VCaP (cell line): Measurements from ENCODE around the gene LRWD1.

Source experiments
- H3K27ac ChIP-seq: fragments of 450-650 bp; 2 replicates; pipeline ENCODE4 v1.5.1; 2017
- TF ChIP-seq, protein P1 (sequence below): fragments of 450-650 bp; conservative IDR thresholded peaks from 2 replicates; pipeline ENCODE4 v1.5.1; 2017; ENCODE audit warnings: mild to moderate bottlenecking, moderate library complexity

Gene LRWD1

DNA sequence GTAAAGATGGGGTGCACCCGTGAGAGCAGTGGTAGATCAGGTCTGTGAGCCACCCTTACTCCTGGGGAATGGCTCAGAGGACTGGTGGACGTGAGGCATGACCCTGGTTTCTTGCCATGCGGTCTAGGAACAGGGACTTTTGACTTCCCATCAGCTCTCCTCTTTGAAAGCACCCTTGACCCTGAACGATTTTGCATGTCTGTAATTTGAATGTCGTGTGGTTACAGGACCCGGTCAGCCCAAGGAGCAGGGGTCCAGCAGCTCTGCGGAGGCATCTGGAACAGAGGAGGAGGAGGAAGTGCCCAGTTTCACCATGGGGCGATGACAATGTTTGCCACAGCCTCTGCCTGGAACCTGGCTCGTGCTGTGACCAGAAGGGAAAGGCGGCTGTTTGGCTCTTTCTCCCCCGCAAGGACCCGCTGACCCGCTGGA lies 40.0 kb upstream of the LRWD1 start:
- H3K27ac ChIP-seq = no peak overlapping the region
- TF ChIP-seq, protein P1, sequence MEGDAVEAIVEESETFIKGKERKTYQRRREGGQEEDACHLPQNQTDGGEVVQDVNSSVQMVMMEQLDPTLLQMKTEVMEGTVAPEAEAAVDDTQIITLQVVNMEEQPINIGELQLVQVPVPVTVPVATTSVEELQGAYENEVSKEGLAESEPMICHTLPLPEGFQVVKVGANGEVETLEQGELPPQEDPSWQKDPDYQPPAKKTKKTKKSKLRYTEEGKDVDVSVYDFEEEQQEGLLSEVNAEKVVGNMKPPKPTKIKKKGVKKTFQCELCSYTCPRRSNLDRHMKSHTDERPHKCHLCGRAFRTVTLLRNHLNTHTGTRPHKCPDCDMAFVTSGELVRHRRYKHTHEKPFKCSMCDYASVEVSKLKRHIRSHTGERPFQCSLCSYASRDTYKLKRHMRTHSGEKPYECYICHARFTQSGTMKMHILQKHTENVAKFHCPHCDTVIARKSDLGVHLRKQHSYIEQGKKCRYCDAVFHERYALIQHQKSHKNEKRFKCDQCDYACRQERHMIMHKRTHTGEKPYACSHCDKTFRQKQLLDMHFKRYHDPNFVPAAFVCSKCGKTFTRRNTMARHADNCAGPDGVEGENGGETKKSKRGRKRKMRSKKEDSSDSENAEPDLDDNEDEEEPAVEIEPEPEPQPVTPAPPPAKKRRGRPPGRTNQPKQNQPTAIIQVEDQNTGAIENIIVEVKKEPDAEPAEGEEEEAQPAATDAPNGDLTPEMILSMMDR = no peak

DNA sequence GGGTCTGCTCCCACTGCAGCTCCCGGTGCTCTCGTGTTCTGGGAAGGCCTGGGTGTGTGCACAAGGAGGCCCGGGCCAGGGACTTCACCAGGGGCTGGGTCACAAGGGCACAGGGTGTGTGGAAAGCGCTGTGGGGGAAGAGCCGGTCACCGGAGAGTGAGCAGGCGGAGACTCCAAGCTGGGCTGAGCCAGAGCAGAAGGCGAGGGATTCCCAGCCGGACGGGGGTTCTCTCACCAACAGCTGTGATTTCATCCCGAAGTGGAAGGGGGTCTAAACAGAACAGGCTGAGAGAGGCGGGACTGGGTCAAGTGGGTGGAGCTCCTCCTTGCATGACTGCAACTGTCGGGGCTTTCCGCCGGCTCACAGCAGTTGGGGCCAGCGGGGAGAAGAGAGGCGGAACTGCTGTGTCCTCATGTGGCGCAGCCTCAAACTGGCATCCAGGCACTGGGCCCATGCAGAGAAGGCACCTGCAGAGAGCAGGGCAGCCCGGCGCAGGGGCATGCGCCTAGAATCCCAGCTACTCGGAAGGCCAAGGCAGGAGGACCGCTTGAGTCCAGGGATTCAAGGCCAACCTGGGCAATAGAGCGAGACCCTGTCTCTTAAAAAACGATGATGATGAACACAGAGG lies 39.0 kb upstream of the LRWD1 start:
- TF ChIP-seq, protein P1 = no peak
- no peak overlapping the region for H3K27ac ChIP-seq

DNA sequence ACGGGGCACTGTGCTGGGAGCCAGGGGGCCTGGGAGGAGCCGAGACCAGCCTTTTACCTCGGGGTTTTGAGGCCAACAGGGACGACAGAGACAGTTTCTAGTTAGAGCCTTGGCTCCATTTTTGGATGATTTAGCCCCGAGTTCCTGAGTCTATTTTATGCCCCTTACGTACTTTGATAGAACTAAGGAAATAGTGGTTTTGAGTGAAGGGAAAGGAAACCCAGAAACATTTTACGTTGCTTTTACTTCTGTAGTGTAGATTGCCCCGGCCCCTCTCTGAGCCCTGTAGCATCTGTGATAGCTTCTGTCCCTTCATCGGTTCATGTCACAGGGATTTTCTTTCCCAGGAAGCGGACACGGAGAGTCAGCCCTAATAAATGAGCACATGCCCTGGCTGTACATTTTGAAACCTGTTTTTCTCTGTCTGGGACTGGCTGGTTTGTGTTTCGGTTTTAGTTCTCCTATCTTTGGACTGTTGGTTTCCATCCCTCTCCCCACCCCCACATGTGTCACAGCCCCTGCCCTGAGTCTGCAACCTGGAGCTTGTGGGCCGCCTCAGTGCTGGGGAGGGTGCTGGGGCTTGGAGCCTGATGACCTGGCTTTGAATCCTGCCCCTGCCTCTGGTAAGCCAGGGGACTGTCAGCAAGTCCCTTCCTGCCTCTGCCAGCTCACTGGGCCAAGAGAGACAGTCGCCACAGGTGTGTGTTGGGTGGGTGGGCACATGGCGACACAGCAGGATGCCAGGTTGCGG lies 38.3 kb upstream of the LRWD1 start:
- no peak overlapping the region for H3K27ac ChIP-seq
- TF ChIP-seq, protein P1 = no peak

DNA sequence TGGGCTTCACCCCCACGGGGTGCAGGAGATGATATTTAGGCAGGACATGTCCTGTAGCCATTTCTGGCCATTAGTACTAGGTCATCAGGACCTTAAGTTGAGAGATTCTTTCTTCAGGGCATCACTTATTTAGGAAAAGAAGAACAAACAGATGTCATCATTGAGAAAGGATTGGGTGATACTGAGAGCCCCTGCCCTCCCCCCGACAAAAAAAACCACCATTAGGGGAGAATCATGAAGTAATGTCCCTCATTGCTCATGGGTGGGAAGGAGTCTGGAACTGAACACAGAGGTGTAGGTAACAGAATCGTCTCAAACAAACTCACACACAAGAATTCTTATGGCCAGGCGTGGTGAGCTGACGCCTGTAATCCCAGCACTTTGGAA lies 37.8 kb upstream of the LRWD1 start:
- TF ChIP-seq, protein P1 = no peak
- H3K27ac ChIP-seq = no peak overlapping the region

DNA sequence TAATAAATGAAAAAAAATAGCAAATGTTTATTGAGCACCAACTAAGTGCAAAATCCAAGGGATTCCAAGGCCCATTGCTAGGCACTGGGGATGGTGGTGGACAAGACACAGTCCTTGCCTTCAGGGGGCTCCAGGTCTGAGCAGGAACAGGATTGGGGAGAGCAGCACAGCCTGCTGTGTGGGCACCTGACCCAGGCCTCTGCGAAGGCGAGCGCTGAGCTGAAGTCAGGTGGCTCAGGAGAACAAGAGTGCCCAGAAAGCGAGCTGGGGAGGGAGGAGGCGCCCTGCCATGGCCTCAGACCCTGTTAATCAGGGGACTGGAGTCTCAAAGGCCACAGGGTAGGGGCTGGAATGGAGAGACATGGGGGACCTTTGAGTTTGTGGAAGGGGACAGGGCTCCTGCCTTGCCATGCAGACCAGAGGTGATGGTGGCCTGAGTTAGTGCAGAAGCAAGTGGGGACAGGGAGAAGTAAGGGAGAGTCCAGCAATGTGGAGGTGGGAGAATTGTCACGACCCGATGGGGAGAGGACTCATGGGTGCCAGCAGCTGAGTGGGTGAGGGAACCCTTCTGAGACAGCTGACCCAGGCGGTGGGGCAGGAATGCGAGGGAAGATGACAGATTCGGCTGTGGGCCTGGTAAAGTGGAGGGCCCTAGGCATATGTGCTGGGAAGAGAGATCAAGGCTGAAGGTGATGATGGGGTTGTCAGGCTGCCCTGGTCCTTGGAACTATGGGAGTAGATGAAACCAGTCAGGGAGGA lies 35.5 kb upstream of the LRWD1 start:
- TF ChIP-seq, protein P1 = no peak
- peak overlapping the region; percentile 96 for H3K27ac ChIP-seq

DNA sequence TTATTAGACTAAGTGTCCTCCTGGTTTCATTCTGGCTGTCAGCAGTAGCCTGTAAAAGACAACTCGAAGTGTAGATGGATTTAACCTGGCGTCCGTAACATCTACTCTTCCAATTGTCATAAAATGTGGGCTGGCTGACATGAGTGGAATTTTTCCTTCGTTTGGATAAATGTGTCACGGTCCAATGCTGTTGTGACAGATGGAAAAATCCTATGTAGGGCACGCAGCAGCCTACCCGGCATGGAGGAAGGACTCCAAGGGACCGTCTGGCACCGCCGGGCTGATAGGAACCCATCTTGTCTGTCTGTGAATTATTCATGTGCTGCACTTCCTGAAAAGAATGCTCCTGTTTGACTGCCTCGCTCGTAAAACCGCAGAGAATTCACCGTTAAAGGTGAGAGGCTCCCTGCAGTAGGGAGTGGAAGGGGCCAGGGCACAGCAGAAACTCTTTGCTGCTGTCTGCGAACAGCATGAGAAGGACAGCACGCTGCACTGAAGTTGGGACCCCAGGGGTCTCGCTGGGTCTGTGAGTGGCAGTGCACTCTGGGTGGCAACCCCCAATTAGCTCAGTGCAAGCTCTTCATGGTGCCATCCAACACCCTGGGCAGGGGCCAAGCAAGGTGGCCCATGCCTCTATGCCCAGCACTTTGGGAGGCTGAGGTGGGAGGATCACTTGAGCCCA lies 33.0 kb upstream of the LRWD1 start:
- peak overlapping the region; percentile 96 for H3K27ac ChIP-seq
- TF ChIP-seq, protein P1 = no peak
